Trophoblast cell (in vitro differentiated cells and primary cell): ENCODE results near the gene TUBB1.

ENCODE experiments used
- DNase-seq, 2 donors: peaks; one replicate each; pipeline ENCODE4 v3.0.0-alpha.2; 2016
- H2AFZ ChIP-seq: 2 replicates; pipeline ENCODE4 v1.6.1; 2013; ENCODE audit warnings: low read length, moderate library complexity, mild to moderate bottlenecking; ENCODE audit not compliant: insufficient read depth, poor library complexity
- H2AK5ac ChIP-seq: 2 replicates; pipeline ENCODE4 v1.6.1; 2013; ENCODE audit warnings: mild to moderate bottlenecking, low read length
- H2BK120ac ChIP-seq: 2 replicates; pipeline ENCODE4 v1.6.1; 2013; ENCODE audit warnings: low read length, mild to moderate bottlenecking, moderate library complexity; ENCODE audit not compliant: insufficient read depth, poor library complexity
- H2BK12ac ChIP-seq: 2 replicates; pipeline ENCODE4 v1.6.1; 2013; ENCODE audit warnings: mild to moderate bottlenecking, low read length, moderate library complexity
- H2BK5ac ChIP-seq: 2 replicates; pipeline ENCODE4 v1.6.1; 2013; ENCODE audit warnings: low read length, low read depth, moderate library complexity, mild to moderate bottlenecking; ENCODE audit not compliant: poor library complexity
- H3K14ac ChIP-seq: 2 replicates; pipeline ENCODE4 v1.6.1; 2013; ENCODE audit warnings: mild to moderate bottlenecking, low read length
- H3K18ac ChIP-seq: 2 replicates; pipeline ENCODE4 v1.6.1; 2013; ENCODE audit warnings: mild to moderate bottlenecking, low read length
- H3K23ac ChIP-seq: 2 replicates; pipeline ENCODE4 v1.6.1; 2013; ENCODE audit warnings: low read length
- H3K27ac ChIP-seq: 2 replicates; pipeline ENCODE4 v1.5.1; 2013; ENCODE audit warnings: low read depth, mild to moderate bottlenecking, inconsistent platforms, low read length, moderate library complexity
- H3K27me3 ChIP-seq: 2 replicates; pipeline ENCODE4 v1.6.1; 2013; ENCODE audit warnings: inconsistent platforms, mild to moderate bottlenecking, low read length, moderate library complexity; ENCODE audit not compliant: insufficient read depth
- H3K36me3 ChIP-seq, 2 experiments: 1 replicate in 1 of 2; 2 replicates in 1 of 2; pipeline ENCODE4 v1.6.1; 2013; ENCODE audit warnings: low read length in 2 of 2, mild to moderate bottlenecking in 2 of 2, moderate library complexity in 1 of 2; ENCODE audit not compliant: insufficient read depth in 2 of 2, control insufficient read depth in 1 of 2
- H3K4ac ChIP-seq: 2 replicates; pipeline ENCODE4 v1.6.1; 2013; ENCODE audit warnings: low read depth, mild to moderate bottlenecking, low read length, moderate library complexity
- H3K4me1 ChIP-seq, 2 experiments: 1 replicate in 1 of 2; 2 replicates in 1 of 2; pipeline ENCODE4 v1.6.1; 2013; ENCODE audit warnings: low read length in 2 of 2, mild to moderate bottlenecking in 2 of 2, moderate library complexity in 1 of 2; ENCODE audit not compliant: insufficient read depth in 2 of 2, control insufficient read depth in 1 of 2
- H3K4me2 ChIP-seq: 2 replicates; pipeline ENCODE4 v1.6.1; 2013; ENCODE audit warnings: inconsistent platforms, mild to moderate bottlenecking, low read length, moderate library complexity
- H3K4me3 ChIP-seq: 2 replicates; pipeline ENCODE4 v1.5.1; 2013; ENCODE audit warnings: mild to moderate bottlenecking, low read depth, low read length, inconsistent platforms
- H3K79me1 ChIP-seq: one replicate; pipeline ENCODE4 v1.6.1; 2013; ENCODE audit warnings: low read length
- H3K79me2 ChIP-seq: 2 replicates; pipeline ENCODE4 v1.6.1; 2013; ENCODE audit warnings: low read length, mild to moderate bottlenecking; ENCODE audit not compliant: control insufficient read depth, insufficient read depth, poor library complexity
- H3K9ac ChIP-seq: 2 replicates; pipeline ENCODE4 v1.6.1; 2013; ENCODE audit warnings: mild to moderate bottlenecking, low read length
- H3K9me3 ChIP-seq: 2 replicates; pipeline ENCODE4 v1.6.1; 2013; ENCODE audit warnings: low read depth, mild to moderate bottlenecking, control low read depth, inconsistent platforms, low read length; ENCODE audit not compliant: insufficient read depth
- H4K12ac ChIP-seq: 2 replicates; pipeline ENCODE4 v1.6.1; 2013; ENCODE audit warnings: low read depth, mild to moderate bottlenecking, low read length, moderate library complexity
- H4K8ac ChIP-seq: 2 replicates; pipeline ENCODE4 v1.6.1; 2013; ENCODE audit warnings: low read depth, mild to moderate bottlenecking, low read length, moderate library complexity
- H4K91ac ChIP-seq: one replicate; pipeline ENCODE4 v1.6.1; 2013; ENCODE audit warnings: low read depth, mild to moderate bottlenecking, low read length, moderate library complexity
- WGBS: extraction: QIAGEN DNeasy Blood & Tissue Kit; methylation state at CpG from one replicate; pipeline ENCODE4 v1.1.7; 2013; ENCODE audit warnings: missing lambda C conversion rate; ENCODE audit not compliant: insufficient read length, insufficient coverage; ENCODE audit errors: extremely low coverage; 5-methylcytosine and 5-hydroxymethylcytosine counted together

Gene TUBB1

GRCh38 chr20:58997141-58997770 is 22.0 kb upstream of the TUBB1 start:
- Histone ChIP-seq H3K18ac (no peak overlapping the region), H3K9me3 (peaks cover 2% of the 10 kb centered on the region), H3K4me2 (no peak overlapping the region), H4K12ac (no peak overlapping the region), H3K27me3 (no peaks in the 10 kb centered on the region), H2BK12ac (no peak overlapping the region), H2BK120ac (no peak overlapping the region), H4K91ac (no peak overlapping the region), H4K8ac (no peak overlapping the region), H3K4me3 (no peak overlapping the region), H3K79me2 (no peaks in the 10 kb centered on the region), H3K9ac (no peak overlapping the region), H3K14ac (no peak overlapping the region), H3K36me3 (peaks cover 54 to 65% of the 10 kb centered on the region in 2 experiments), H3K79me1 (no peaks in the 10 kb centered on the region), H2BK5ac (no peak overlapping the region), H3K4ac (no peak overlapping the region), H3K27ac (no peak overlapping the region), H3K4me1 (no peaks in the 10 kb centered on the region), H2AFZ (no peak overlapping the region), H2AK5ac (no peak overlapping the region), H3K23ac (no peak overlapping the region)
- no CpG with 5 or more reads among the region's 24 CpGs for WGBS
- no peak for DNase-seq

- no peaks in the 10 kb centered on the region for H3K79me2 ChIP-seq
- no peak overlapping the region for H3K14ac ChIP-seq
- WGBS = no CpG with 5 or more reads among the region's 11 CpGs
- no peak overlapping the region for H4K12ac ChIP-seq
- H2BK5ac ChIP-seq = no peak overlapping the region
- no peak for DNase-seq
- H3K27ac ChIP-seq = no peak overlapping the region
- H4K91ac ChIP-seq = no peak overlapping the region
- no peak overlapping the region for H3K9ac ChIP-seq
- no peaks in the 10 kb centered on the region for H3K79me1 ChIP-seq
- H4K8ac ChIP-seq = no peak overlapping the region
- H3K36me3 ChIP-seq = peaks cover 44 to 53% of the 10 kb centered on the region in 2 experiments
- no peak overlapping the region for H2BK120ac ChIP-seq
- no peak overlapping the region for H2BK12ac ChIP-seq
- H3K23ac ChIP-seq = no peak overlapping the region
- H2AK5ac ChIP-seq = no peak overlapping the region
- H3K4me3 ChIP-seq = no peak overlapping the region
- no peak overlapping the region for H3K4ac ChIP-seq
- no peak overlapping the region for H3K18ac ChIP-seq
- no peak overlapping the region for H3K4me2 ChIP-seq
- H3K4me1 ChIP-seq = no peaks in the 10 kb centered on the region
- H2AFZ ChIP-seq = no peak overlapping the region
- peaks cover 2% of the 10 kb centered on the region for H3K9me3 ChIP-seq
- no peaks in the 10 kb centered on the region for H3K27me3 ChIP-seq
Measured at GRCh38 chr20:58998656-58999055, 20.6 kb upstream of the TUBB1 start.

GRCh38 chr20:59000326-59000725 is 18.9 kb upstream of the TUBB1 start:
- Histone ChIP-seq H3K79me1 (no peaks in the 10 kb centered on the region), H2AK5ac (no peak overlapping the region), H3K36me3 (peaks cover 32 to 40% of the 10 kb centered on the region in 2 experiments), H3K9ac (no peak overlapping the region), H3K79me2 (no peaks in the 10 kb centered on the region), H3K23ac (no peak overlapping the region), H3K27me3 (no peaks in the 10 kb centered on the region), H3K14ac (no peak overlapping the region), H4K91ac (no peak overlapping the region), H2BK120ac (no peak overlapping the region), H3K18ac (no peak overlapping the region), H3K4me3 (no peak overlapping the region), H2BK5ac (no peak overlapping the region), H2AFZ (no peak overlapping the region), H2BK12ac (no peak overlapping the region), H3K4ac (no peak overlapping the region), H3K27ac (no peak overlapping the region), H3K4me1 (peaks cover 0 to 2% of the 10 kb centered on the region in 2 experiments), H3K4me2 (no peak overlapping the region), H4K12ac (no peak overlapping the region), H4K8ac (no peak overlapping the region), H3K9me3 (peaks cover 2% of the 10 kb centered on the region)
- no peak for DNase-seq
- WGBS = no CpG with 5 or more reads among the region's 3 CpGs

- Histone ChIP-seq H3K36me3 (peaks cover 28 to 33% of the 10 kb centered on the region in 2 experiments), H4K12ac (no peak overlapping the region), H3K4me3 (no peak overlapping the region), H2AFZ (no peak overlapping the region), H3K14ac (no peak overlapping the region), H3K27ac (no peak overlapping the region), H3K23ac (no peak overlapping the region), H4K91ac (no peak overlapping the region), H2BK5ac (no peak overlapping the region), H3K4me1 (peaks cover 2% of the 10 kb centered on the region in 2 experiments), H4K8ac (no peak overlapping the region), H3K9me3 (no peaks in the 10 kb centered on the region), H3K9ac (no peak overlapping the region), H3K4ac (no peak overlapping the region), H3K18ac (no peak overlapping the region), H2BK12ac (no peak overlapping the region), H3K79me2 (no peaks in the 10 kb centered on the region), H2BK120ac (no peak overlapping the region), H2AK5ac (no peak overlapping the region), H3K27me3 (no peaks in the 10 kb centered on the region), H3K79me1 (no peaks in the 10 kb centered on the region), H3K4me2 (no peak overlapping the region)
- DNase-seq = no peak
- no CpG with 5 or more reads among the region's 13 CpGs for WGBS
Measured at GRCh38 chr20:59001068-59001448, 18.2 kb upstream of the TUBB1 start.
